T-helper 2 cell treated with Interferon-gamma antibody and Interleukin-4, amounts not matched to agents 100 ng/mL and 5 ng/mL, for 36 hours (primary cell): ENCODE measurements around the gene LTA. TPM values are rescaled to one million over a fixed set of nuclear protein-coding genes. Genes with fewer than 3 reads are reported as not detected.
"Not testable (repeated sequence)": the region's sequence is repeated elsewhere in the genome, so short reads cannot be mapped to it uniquely, and the experiment has no call there.

Experiments
- intact Hi-C: fragments of 100-400 bp; cut with micrococcal nuclease; formaldehyde crosslinking; loops from one replicate; pipeline ENCODE4 v1.15.1; 2023
- total RNA-seq: library from RNA; stranded (reverse); gene quantifications from 2 replicates; pipeline ENCODE4 v1.2.3, GENCODE V29; 2022

Gene LTA
- total RNA-seq, 1 donor from 2014 or later: 29.4 TPM

DNA sequence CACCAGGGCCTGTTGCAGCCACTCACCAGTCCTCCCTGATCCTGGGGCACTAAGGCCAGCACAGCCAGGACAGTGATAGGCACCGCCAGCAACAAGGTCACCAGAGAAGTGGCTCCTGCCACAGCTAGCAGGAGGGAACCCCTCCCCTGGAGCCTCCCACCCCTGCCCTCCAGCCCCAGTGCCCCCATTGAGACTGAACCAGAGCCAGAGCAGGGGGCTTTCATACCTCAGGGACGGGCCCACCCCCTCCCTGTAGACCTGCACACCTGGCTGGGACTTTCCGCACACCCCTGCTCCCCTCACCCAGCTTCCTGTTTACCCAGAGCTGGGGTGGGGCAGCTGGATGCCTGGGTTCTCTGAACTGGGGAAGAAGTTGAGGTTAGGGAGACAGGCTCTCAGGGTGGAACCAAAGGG lies 10.1 kb downstream of the LTA start, which contains the start of gene LTB:
TSS of gene LTB (minus strand) at position 195 of the 414 bp plus-strand sequence. CDS start at position 188, 7 bp downstream.
- intact Hi-C loops: loop anchor here (2.0 to 5.0 kb wide), 2 partner anchors 13 to 90 kb away; no protein-coding TSS in a partner anchor

GRCh38 chr6:31585491-31585890 lies 13.4 kb downstream of the LTA start:
- intact Hi-C loops: no loop called here

- intact Hi-C loops: no loop called here
Measured at GRCh38 chr6:31586008-31586407, 13.9 kb downstream of the LTA start, which contains the start of gene LST1. Gene LST1 (plus strand): TSS chr6:31586277. CDS start chr6:31587300, 1,023 bp downstream.

- intact Hi-C loops: no loop called here
Measured at GRCh38 chr6:31586599-31587281, 14.7 kb downstream of the LTA start.

GRCh38 chr6:31587791-31588777 lies 16.0 kb downstream of the LTA start:
- intact Hi-C loops: no loop called here

GRCh38 chr6:31588871-31589650 lies 17.0 kb downstream of the LTA start:
- intact Hi-C loops: no loop called here

DNA sequence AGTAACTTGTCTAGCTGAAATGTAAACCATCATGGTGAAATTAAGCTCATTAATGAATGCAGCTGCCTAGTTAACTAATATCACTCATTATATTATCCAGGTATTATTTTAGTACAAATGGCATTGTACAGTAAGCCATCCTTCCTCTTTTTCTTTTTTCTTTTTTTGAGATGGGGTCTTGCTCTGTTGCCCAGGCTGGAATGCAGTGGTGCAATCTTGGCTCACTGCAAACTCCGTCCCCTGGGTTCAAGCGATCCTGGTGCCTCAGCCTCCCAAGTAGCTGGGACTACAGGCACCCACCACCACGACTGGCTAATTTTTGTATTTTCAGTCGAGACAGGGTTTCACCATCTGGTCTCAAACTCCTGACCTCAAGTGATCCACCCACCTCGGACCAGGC lies 18.6 kb downstream of the LTA start:
- intact Hi-C loops: not testable (repeated sequence)

- intact Hi-C loops: no loop called here
Measured at GRCh38 chr6:31592396-31592771, 20.3 kb downstream of the LTA start.

DNA sequence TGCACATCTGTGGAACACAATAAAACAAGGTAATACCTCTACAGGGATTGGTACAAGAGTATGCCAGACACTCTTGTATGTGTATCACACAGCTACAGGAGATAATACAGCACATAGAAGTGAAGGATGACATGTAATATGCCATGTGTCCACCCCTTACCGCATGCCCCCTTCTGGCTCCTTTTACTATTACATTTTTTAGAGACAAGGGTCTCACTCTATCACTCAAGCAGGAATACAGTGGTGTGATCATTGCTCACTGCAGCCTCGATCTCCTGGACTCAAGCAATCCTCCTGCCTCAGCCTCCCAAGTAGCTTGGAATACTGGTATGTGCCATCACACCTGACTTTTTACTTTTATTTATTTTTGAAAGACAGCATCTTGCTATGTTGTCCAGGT lies 24.9 kb downstream of the LTA start:
- intact Hi-C loops: loop anchor here (1.0 kb wide), 2 partner anchors 16 to 103 kb away; no protein-coding TSS in a partner anchor

DNA sequence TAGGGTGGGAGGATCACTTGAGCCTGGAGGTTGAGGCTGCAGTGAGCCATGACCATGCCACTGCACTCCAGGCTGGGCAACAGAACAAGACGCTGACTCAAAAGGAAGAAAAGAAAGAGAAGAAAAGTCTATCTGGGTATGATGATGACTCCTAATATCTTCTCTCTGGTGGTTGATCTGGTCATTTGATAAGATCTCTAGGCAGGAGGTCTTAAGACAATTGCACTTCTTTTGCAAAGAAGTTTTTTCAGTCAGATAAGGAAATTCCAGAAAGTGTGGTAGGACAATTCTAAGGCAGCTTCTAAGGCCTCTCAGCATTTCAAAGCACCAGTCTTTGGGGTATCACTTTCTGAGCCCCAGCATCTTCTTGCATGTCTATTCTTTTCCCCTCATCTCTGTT lies 35.2 kb downstream of the LTA start:
- intact Hi-C loops: no loop called here

DNA sequence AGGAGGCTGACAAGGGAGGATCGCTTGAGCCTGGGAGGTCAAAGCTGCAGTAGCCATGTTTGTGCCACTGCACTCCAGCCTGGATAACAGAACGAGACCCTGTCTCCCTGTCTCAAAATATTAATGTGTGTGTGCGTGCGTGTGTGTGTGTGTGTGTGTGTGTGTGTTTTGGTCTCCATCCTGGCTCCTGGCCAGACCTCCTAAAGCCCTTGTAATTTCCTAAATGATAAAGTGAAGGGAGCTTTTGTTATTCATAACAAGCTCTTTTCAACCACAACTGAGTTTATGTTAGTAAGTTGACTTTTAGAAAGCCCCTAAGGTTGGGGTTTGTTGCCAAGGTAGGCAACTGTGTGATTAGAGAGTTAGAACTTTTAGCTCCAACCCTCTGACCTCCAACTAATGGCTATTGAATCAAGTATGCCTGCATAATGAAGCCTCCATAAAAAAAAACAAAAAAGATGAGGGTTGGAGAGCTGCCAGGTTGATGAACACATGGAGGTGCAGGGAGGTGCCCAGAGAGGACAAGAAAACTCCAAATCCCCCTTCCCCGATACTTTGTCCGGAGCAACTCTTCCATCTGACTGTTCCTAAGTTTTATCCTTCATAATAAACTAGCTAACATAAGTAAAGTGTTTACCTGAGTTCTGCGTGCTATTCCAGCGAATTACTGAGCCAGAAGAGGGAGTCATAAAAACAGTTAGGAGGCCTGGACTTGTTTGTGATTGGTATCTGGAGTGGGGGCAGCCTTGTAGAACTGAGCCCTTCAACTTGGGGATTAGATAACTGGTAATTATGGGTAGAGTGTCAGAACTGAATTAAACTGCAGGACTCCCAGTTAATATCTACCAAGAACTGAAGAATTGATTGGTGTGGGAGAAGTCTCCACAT lies 37.7 kb downstream of the LTA start:
- intact Hi-C loops: no loop called here

GRCh38 chr6:31610968-31611367 lies 38.9 kb downstream of the LTA start:
- intact Hi-C loops: no loop called here

GRCh38 chr6:31614075-31614619 lies 42.1 kb downstream of the LTA start:
- intact Hi-C loops: no loop called here

GRCh38 chr6:31614684-31615578 lies 42.8 kb downstream of the LTA start, which contains the start of gene AIF1:
Gene AIF1 (plus strand): TSS chr6:31615234. CDS start chr6:31615330, 96 bp downstream.
- intact Hi-C loops: no loop called here

DNA sequence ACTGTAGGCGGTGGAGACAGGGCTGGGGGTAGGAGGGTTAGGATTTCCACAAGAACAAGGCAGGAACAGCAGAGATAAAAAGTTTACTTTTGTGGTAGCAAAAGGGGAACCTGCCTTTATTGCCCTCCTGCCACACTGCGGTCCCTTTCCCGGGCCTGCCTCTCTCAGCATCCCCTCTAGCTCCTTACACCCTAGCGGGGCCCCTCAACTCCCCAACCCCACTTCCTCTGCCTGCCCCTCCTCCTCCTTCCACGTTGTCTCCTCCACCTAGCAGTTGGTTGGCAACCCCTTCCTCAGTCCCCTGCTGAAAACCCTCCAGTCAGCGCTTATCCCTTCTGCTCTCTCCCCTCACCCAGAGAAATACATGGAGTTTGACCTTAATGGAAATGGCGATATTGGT lies 43.7 kb downstream of the LTA start:
- intact Hi-C loops: no loop called here

- intact Hi-C loops: no loop called here
Measured at GRCh38 chr6:31617010-31617409, 44.9 kb downstream of the LTA start.

- intact Hi-C loops: loop anchor here (1.0 to 2.0 kb wide), 7 partner anchors 32 to 242 kb away; partner anchors contain the start of genes BAG6, HSPA1B, NEU1 and NFKBIL1
Measured at GRCh38 chr6:31619805-31620585, 47.9 kb downstream of the LTA start.
